IgD-negative memory B cell (primary cell): ENCODE measurements around the gene GATA2. TPM values are rescaled to one million over a fixed set of nuclear protein-coding genes. Genes with fewer than 3 reads are reported as not detected.

ENCODE experiments used
- H3K27ac Mint-ChIP-seq, 3 donors: one replicate each; pipeline ENCODE4 v1.8.0; 2020 to 2022; ENCODE audit warnings: mild to moderate bottlenecking in 3 of 3, mixed read lengths in 3 of 3, moderate library complexity in 1 of 3
- H3K27me3 Mint-ChIP-seq: one replicate; pipeline ENCODE4 v1.8.0; 2021; ENCODE audit warnings: mixed read lengths
- H3K36me3 Mint-ChIP-seq: one replicate; pipeline ENCODE4 v1.8.0; 2020; ENCODE audit warnings: mild to moderate bottlenecking, mixed read lengths
- H3K4me1 Mint-ChIP-seq, 3 donors: one replicate each; pipeline ENCODE4 v1.8.0; 2020 to 2022; ENCODE audit warnings: mixed read lengths in 3 of 3, mild to moderate bottlenecking in 1 of 3
- H3K4me3 Mint-ChIP-seq, 4 donors: one replicate each; pipeline ENCODE4 v1.8.0; 2020 to 2022; ENCODE audit warnings: mild to moderate bottlenecking in 4 of 4, mixed read lengths in 4 of 4, moderate library complexity in 3 of 4
- H3K9me3 Mint-ChIP-seq, 3 donors: one replicate each; pipeline ENCODE4 v1.8.0; 2020 to 2021; ENCODE audit warnings: mixed read lengths in 3 of 3, mild to moderate bottlenecking in 1 of 3
- polyA plus RNA-seq: library from polyadenylated mRNA; unstranded; fragments of 300-500 nt; fragmentation: Illumina TruSeq; gene quantifications from one replicate; pipeline ENCODE4 v1.2.3, GENCODE V29; 2021

Gene GATA2
- polyA plus RNA-seq = 0.11 TPM

GRCh38 chr3:128492671-128493569, at the start of gene GATA2:
GATA2 (minus strand) TSS chr3:128493201; CDS start chr3:128487031, 6,170 bp downstream.
- Mint-ChIP-seq H3K27me3 (peaks cover 58% of the 10 kb centered on the region), H3K27ac (peak within 1 kb of the TSS in 2 of 3 donors; percentile 23 to 35), H3K4me3 (peak within 1 kb of the TSS; percentile 60 to 84 (median 66)), H3K4me1 (peaks cover 4 to 21% (median 14%) of the 10 kb centered on the region in 3 donors), H3K9me3 (no peaks in the 10 kb centered on the region), H3K36me3 (peaks cover 3% of the 10 kb centered on the region)

DNA sequence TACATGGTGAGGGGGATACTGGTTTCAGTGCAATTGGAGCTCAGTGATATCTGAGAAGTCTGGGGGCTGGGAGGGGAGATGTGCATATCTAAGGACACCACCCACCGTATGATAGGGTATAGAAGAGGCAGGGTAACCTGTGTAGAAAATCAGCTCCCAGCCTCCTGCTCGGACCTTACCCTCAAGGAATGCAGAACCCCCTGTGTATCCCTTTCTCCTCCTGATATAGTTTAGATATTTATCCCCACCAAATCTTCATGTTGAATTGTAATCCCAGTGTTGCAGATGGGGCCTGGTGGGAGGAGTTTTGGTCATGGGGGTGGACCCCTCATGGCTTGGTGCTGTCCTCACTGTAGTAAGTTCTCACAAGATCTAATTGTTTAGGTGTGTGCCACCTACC, 48.2 kb upstream of the GATA2 start:
- peaks cover 3 to 15% (median 10%) of the 10 kb centered on the region in 3 donors for H3K9me3 Mint-ChIP-seq
- no peaks in the 10 kb centered on the region for H3K4me1 Mint-ChIP-seq
- no peak overlapping the region for H3K27ac Mint-ChIP-seq
- peaks cover 5% of the 10 kb centered on the region for H3K36me3 Mint-ChIP-seq
- H3K4me3 Mint-ChIP-seq = no peak overlapping the region
- H3K27me3 Mint-ChIP-seq = peaks cover 25% of the 10 kb centered on the region

DNA sequence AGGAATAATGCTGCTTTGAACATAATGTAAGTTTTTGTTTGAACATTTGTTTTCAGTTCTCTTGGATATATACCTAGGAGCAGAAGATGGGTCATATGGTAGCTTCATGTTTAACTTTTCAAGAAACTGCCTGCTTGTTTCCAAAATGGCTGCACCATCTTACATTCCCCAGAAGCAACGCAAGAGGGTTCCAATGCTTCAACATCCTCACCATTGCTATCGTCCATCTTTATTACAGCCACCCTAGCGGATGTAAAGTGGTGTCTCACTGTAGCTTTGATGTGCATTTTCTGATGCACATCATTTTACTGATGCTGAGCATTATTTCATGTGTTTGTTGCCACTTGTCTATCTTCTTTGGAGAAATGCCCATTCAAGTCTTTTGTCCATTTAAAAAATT, 46.4 kb upstream of the GATA2 start:
- H3K9me3 Mint-ChIP-seq = peaks cover 3 to 15% (median 10%) of the 10 kb centered on the region in 3 donors
- H3K4me1 Mint-ChIP-seq = no peaks in the 10 kb centered on the region
- H3K27ac Mint-ChIP-seq = no peak overlapping the region
- no peak overlapping the region for H3K4me3 Mint-ChIP-seq
- H3K27me3 Mint-ChIP-seq = peaks cover 31% of the 10 kb centered on the region
- H3K36me3 Mint-ChIP-seq = peaks cover 5% of the 10 kb centered on the region

GRCh38 chr3:128537091-128537703, 44.2 kb upstream of the GATA2 start:
- no peaks in the 10 kb centered on the region for H3K36me3 Mint-ChIP-seq
- no peak overlapping the region for H3K4me3 Mint-ChIP-seq
- H3K4me1 Mint-ChIP-seq = no peaks in the 10 kb centered on the region
- H3K27me3 Mint-ChIP-seq = peaks cover 36% of the 10 kb centered on the region
- H3K27ac Mint-ChIP-seq = no peak overlapping the region
- H3K9me3 Mint-ChIP-seq = peaks cover 0 to 4% (median 0%) of the 10 kb centered on the region in 3 donors

DNA sequence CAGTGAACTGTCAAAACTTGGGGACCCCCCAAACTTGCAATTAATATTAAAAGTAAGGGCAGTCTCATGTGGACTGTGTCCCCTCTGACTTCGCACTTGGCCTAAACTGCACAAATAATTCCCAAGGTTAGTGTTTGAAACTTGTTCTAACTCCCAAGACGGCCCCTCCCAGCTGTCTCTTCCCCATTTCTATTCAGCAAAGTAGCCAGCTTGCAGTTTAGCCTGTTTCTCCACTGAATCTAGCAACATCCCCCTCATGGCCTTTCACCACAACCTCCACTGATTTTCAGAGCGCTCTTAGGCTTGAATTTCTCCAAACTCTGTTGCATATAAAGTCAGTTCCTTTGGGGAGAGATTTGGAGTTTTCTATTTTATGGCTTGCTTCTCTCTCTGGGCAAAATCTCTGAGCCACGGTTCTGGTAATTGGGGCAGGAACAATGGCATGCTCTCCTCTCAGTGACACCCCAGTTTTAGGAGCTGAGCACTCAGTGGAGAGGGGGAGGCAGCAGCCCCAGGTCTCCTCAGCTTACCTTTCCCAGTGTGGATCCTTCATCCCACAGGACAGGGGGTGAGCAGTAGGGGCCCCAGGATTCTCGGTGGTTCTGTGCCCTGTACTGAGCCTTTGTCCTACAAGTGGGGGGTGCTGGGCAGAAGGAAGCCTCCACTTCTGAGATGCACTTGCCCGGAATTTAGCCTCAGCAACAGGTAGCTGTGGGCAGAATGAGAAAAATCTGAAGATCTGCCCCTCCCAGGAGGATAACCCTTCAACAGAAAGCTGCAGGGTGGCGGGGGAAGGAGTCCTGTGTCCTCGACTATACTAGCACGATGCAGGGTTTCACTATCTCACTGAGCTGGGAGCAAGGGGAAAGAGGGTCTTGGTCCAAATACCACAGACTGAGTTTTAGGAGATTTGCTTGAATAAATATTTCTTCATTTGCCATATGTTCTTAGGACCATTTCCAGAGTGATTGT, 39.3 kb upstream of the GATA2 start:
- no peak overlapping the region for H3K27ac Mint-ChIP-seq
- H3K4me1 Mint-ChIP-seq = no peaks in the 10 kb centered on the region
- no peak overlapping the region for H3K4me3 Mint-ChIP-seq
- peaks cover 0 to 1% (median 0%) of the 10 kb centered on the region in 3 donors for H3K9me3 Mint-ChIP-seq
- H3K27me3 Mint-ChIP-seq = peaks cover 27% of the 10 kb centered on the region
- no peaks in the 10 kb centered on the region for H3K36me3 Mint-ChIP-seq

DNA sequence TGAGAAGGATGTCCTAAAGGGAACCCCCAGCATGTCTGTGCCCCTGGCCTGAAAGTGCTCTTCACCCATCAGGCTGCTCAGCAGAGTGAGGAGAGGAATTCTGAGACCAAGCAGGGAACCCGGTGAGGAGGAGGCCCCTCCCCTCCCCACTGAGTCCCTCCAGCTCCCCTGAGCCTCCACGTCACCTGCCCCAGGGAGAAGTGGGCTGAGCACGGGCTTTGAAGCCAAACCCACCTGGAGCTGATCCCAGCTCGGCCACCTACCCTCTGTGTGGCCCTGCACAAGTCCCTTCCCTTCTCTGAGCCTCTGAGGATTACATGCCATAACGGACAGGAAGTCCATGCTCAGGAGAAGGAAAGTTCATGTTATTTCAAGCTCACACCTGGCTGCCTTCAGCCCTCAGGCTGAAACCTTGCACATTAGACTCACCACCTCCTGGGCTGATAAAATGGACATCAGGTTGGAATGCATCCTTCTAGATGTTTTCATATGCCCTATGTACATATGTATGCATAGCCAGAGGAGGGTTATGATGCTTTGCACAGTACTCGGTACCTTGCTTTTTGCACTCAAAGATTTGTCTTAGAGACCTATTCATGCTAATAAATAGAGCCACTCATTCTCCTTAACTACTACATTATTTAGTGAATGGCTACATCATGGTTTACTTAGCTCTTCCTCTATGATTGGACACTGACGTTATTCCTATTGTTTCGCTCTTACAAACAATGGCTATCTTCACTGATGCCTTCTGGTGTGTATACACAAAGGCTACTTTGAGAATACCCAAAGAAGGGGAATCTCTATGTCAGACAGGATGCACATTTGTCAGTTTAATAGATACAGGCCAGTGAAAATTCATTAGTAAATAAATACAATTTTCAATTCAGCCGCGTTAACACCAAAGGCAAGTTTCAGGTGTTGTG, 31.6 kb upstream of the GATA2 start:
- Mint-ChIP-seq H3K9me3 (no peaks in the 10 kb centered on the region), H3K27me3 (peaks cover 9% of the 10 kb centered on the region), H3K4me1 (no peaks in the 10 kb centered on the region), H3K4me3 (no peak overlapping the region), H3K27ac (no peak overlapping the region), H3K36me3 (no peaks in the 10 kb centered on the region)

DNA sequence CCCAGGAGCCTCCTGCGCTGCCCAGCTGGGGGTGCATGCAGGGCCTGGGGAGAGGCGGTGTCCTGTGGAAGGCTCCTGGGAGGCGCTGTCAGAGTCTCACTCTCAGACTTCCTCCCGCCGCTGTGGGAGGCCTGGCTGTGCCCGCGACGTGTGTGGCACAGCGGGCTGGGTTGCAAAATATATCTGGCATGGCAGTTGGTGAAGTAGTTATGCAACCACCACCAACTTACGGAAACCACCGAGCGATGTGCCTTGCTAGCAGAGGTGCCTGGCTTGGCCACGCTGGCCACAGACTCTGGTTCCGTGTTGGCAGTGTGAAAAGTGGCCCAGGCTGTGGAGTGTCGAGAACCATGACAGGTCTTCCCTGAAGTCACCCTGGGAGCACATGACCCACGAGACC, 30.6 kb upstream of the GATA2 start:
- Mint-ChIP-seq H3K4me3 (no peak overlapping the region), H3K36me3 (no peaks in the 10 kb centered on the region), H3K27ac (peak overlapping the region in 1 of 3 donors; percentile 67), H3K4me1 (no peaks in the 10 kb centered on the region), H3K27me3 (peaks cover 6% of the 10 kb centered on the region), H3K9me3 (no peaks in the 10 kb centered on the region)

DNA sequence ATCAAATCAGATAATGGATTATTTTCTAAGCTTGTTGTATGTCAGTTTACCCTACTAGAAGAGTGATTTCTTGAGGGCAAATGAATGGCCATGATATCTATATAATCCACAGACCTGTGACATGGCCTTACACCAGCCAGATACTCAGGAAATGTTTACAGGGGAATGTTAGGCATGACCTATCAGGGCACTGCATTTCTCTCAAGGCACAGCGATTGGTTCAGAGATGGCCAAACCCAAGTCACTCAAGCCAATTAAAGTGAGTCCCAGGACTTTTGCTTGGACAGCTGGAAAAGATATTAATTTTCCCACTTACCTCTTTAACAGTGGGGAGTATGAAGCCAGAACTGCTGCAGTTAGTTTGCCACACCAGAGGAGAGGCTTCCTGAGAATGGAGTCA, 28.7 kb upstream of the GATA2 start:
- Mint-ChIP-seq H3K4me3 (no peak overlapping the region), H3K36me3 (no peaks in the 10 kb centered on the region), H3K4me1 (no peaks in the 10 kb centered on the region), H3K9me3 (no peaks in the 10 kb centered on the region), H3K27ac (no peak overlapping the region), H3K27me3 (peaks cover 10% of the 10 kb centered on the region)

- Mint-ChIP-seq H3K36me3 (no peaks in the 10 kb centered on the region), H3K27me3 (peaks cover 6% of the 10 kb centered on the region)
These were observed 25.8 kb upstream of the GATA2 start for GRCh38 chr3:128518587-128519490.

GRCh38 chr3:128517648-128518047, 24.6 kb upstream of the GATA2 start:
- Mint-ChIP-seq H3K36me3 (no peaks in the 10 kb centered on the region), H3K27ac (no peak overlapping the region), H3K4me3 (no peak overlapping the region), H3K27me3 (peaks cover 4% of the 10 kb centered on the region), H3K4me1 (no peaks in the 10 kb centered on the region), H3K9me3 (peaks cover 5 to 19% (median 6%) of the 10 kb centered on the region in 3 donors)

More at GRCh38 chr3:128518587-128519490, 25.8 kb upstream of the GATA2 start:
- H3K4me3 Mint-ChIP-seq = no peak overlapping the region
- H3K9me3 Mint-ChIP-seq = peaks cover 4 to 14% (median 4%) of the 10 kb centered on the region in 3 donors
- H3K27ac Mint-ChIP-seq = no peak overlapping the region
- H3K4me1 Mint-ChIP-seq = no peaks in the 10 kb centered on the region

GRCh38 chr3:128515967-128516366, 23.0 kb upstream of the GATA2 start:
- Mint-ChIP-seq H3K9me3 (peaks cover 5 to 19% (median 6%) of the 10 kb centered on the region in 3 donors), H3K27ac (no peak overlapping the region), H3K27me3 (peaks cover 5% of the 10 kb centered on the region), H3K36me3 (no peaks in the 10 kb centered on the region), H3K4me1 (no peaks in the 10 kb centered on the region), H3K4me3 (no peak overlapping the region)

- Mint-ChIP-seq H3K27me3 (peaks cover 13% of the 10 kb centered on the region), H3K4me1 (no peaks in the 10 kb centered on the region), H3K4me3 (no peak overlapping the region), H3K36me3 (peaks cover 2% of the 10 kb centered on the region), H3K9me3 (peaks cover 3 to 6% (median 3%) of the 10 kb centered on the region in 3 donors), H3K27ac (peak overlapping the region in 1 of 3 donors; percentile 23)
These were observed 15.9 kb upstream of the GATA2 start for GRCh38 chr3:128508852-128509251.

GRCh38 chr3:128506754-128507153, 13.8 kb upstream of the GATA2 start:
- no peak overlapping the region for H3K27ac Mint-ChIP-seq
- no peak overlapping the region for H3K4me3 Mint-ChIP-seq
- peaks cover 2% of the 10 kb centered on the region for H3K36me3 Mint-ChIP-seq
- peaks cover 0 to 1% (median 0%) of the 10 kb centered on the region in 3 donors for H3K4me1 Mint-ChIP-seq
- H3K27me3 Mint-ChIP-seq = peaks cover 12% of the 10 kb centered on the region
- peaks cover 0 to 2% (median 2%) of the 10 kb centered on the region in 3 donors for H3K9me3 Mint-ChIP-seq
